Chondrocyte (in vitro differentiated cells): Measurements from ENCODE around the gene SCUBE1. TPM values are rescaled to one million over a fixed set of nuclear protein-coding genes. Genes with fewer than 3 reads are reported as not detected.
A peak's percentile ranks its signal among the peaks of the same experiment; 100 is the strongest.

ENCODE experiments used
- DNase-seq: peaks from one replicate; pipeline ENCODE4 v3.0.0; 2021; ENCODE audit warnings: mixed read lengths, low spot score
- H3K27ac Mint-ChIP-seq: one replicate; pipeline ENCODE4 v1.8.0; 2021; ENCODE audit warnings: mild to moderate bottlenecking, moderate library complexity, mixed read lengths; ENCODE audit not compliant: unreplicated experiment
- H3K27me3 Mint-ChIP-seq: 2 replicates; pipeline ENCODE4 v1.8.0; 2021; ENCODE audit warnings: low read depth, mixed read lengths
- H3K36me3 Mint-ChIP-seq: 2 replicates; pipeline ENCODE4 v1.8.0; 2021; ENCODE audit warnings: low read depth, mixed read lengths
- H3K4me1 Mint-ChIP-seq: 2 replicates; pipeline ENCODE4 v1.8.0; 2021; ENCODE audit warnings: low read depth, mild to moderate bottlenecking, mixed read lengths
- H3K4me3 Mint-ChIP-seq: one replicate; pipeline ENCODE4 v1.8.0; 2021; ENCODE audit warnings: mild to moderate bottlenecking, moderate library complexity, mixed read lengths; ENCODE audit not compliant: unreplicated experiment
- H3K9me3 Mint-ChIP-seq: 2 replicates; pipeline ENCODE4 v1.8.0; 2021; ENCODE audit warnings: low read depth, mixed read lengths
- CTCF ChIP-seq: fragments of 200-600 bp; sonication (generic); IDR thresholded peaks from 2 replicates; pipeline ENCODE4 v1.5.0; 2021; ENCODE audit warnings: antibody characterized with exemption, mild to moderate bottlenecking, moderate library complexity
- total RNA-seq: library from RNA; stranded (reverse); gene quantifications from 3 replicates; pipeline ENCODE4 v1.2.1, GENCODE V29; 2021

SCUBE1 gene
- total RNA-seq, 1 donor from 2014 or later, result 3.2 TPM

DNA sequence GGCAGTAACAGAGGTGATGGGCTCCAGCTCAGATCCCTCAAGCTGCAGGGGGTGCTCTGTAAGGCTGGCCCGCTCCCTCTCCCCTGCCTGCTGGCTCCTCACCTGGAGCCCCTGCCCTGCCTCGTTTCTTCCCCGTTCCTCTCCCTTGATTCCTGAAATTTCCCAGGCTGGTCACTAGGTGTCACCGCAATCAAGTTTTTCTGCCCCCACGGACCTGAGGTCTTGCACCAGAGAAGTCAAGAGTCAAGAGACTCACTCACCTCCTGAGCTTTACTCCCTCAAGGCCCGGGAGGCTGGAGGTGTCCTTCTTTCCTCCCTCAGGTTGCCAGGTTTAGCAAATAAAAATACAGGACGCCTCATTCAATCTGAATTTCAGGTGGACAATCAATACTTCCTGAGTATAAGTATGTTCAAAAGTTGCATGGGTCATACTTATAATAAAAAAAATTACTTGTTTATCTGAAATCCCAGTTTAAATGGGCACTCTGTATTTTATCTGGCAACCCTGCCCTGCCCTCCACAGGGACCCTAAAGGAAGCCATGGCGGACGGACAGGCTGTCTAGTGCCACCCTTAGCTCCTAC lies 69.2 kb downstream of the SCUBE1 start:
- no peaks in the 10 kb centered on the region for H3K9me3 Mint-ChIP-seq
- no peak overlapping the region for H3K27ac Mint-ChIP-seq
- H3K27me3 Mint-ChIP-seq, result peaks cover 34% of the 10 kb centered on the region
- no peak overlapping the region for H3K4me3 Mint-ChIP-seq
- H3K36me3 Mint-ChIP-seq, result no peaks in the 10 kb centered on the region
- peaks cover 9% of the 10 kb centered on the region for H3K4me1 Mint-ChIP-seq
- no peak for DNase-seq
- peak; percentile 90 for TF ChIP-seq CTCF

DNA sequence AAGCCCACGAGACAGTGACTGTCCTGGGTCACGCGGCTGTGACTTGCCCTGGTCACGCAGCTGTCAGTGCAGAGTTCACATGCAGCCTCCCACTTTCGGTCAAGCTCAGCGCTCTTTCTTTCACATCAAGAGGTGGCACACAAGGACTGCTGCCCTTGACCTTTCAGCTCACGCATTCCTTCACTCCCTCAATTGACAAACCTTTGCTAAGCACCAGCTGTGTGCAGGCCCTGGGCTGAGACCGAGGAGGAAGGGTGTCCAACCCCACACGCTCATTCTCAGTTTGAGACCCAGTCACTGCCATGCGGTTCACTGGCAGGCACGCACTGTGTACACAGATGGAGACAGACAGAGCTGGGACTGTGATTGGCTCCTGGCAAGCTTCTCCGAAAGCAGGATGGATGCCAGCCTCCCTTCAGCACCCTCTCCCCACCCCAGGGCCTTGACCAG lies 70.3 kb downstream of the SCUBE1 start:
- no peak overlapping the region for H3K27ac Mint-ChIP-seq
- no peaks in the 10 kb centered on the region for H3K36me3 Mint-ChIP-seq
- H3K27me3 Mint-ChIP-seq, result peaks cover 43% of the 10 kb centered on the region
- TF ChIP-seq CTCF, result no peak
- H3K9me3 Mint-ChIP-seq, result no peaks in the 10 kb centered on the region
- DNase-seq, result no peak
- H3K4me1 Mint-ChIP-seq, result peaks cover 9% of the 10 kb centered on the region
- H3K4me3 Mint-ChIP-seq, result no peak overlapping the region

GRCh38 chr22:43272301-43272700 lies 70.9 kb downstream of the SCUBE1 start:
- Mint-ChIP-seq H3K4me1 (peaks cover 9% of the 10 kb centered on the region), H3K36me3 (no peaks in the 10 kb centered on the region), H3K27me3 (peaks cover 45% of the 10 kb centered on the region), H3K9me3 (no peaks in the 10 kb centered on the region), H3K27ac (no peak overlapping the region), H3K4me3 (no peak overlapping the region)
- DNase-seq, result no peak
- TF ChIP-seq CTCF, result no peak

DNA sequence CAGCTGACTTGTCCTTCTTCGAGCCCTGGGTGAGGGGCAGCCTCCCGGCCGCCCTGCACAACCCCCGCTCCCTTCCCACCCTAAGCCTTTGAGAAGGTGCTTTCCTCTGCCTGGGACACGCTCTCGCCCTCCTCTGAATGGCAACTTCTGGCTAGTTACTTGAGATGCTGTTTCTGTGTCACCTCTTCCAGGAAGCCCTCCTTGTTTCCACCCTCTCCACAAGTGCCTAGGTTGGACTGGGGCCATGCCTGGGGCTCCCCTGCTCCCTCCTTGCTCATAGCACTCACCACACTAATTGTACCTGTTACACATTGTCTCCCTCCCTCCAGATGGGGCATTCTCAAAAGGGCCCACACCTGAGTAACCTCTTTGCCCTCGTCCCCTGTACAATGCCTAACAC lies 72.2 kb downstream of the SCUBE1 start:
- Mint-ChIP-seq H3K4me3 (no peak overlapping the region), H3K27me3 (peaks cover 49% of the 10 kb centered on the region), H3K36me3 (no peaks in the 10 kb centered on the region), H3K27ac (no peak overlapping the region), H3K4me1 (peaks cover 7% of the 10 kb centered on the region), H3K9me3 (no peaks in the 10 kb centered on the region)
- TF ChIP-seq CTCF, result no peak
- DNase-seq, result no peak

DNA sequence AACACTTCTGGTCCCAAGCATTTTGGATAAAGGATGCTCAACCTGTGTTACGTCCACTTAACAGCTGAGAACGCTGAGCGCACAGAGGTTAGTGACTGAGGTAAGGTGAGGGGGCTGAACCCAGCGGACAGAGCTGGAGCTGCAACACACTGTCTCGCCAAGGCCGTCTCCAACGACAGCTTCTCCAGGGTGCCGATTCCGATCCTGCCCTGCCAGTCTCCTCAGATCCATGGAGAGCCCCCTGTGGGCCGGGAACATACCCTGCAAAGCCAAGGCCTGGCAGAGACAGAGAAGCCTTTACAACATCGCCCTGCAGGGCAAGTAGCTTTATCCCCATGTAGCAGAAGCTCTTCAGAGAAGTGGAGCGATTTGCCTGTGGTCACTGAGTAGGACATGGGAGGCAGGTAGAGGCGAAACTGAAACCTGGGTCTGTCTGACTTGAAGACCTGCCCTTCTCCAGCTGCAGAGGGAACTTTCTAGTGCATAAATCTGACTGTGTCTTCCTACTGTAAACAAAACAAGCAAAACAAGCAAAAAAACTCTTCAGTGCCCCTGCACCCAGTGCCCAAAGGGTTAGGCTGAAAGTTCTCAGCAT lies 72.8 kb downstream of the SCUBE1 start:
- Mint-ChIP-seq H3K36me3 (no peaks in the 10 kb centered on the region), H3K4me1 (peaks cover 2% of the 10 kb centered on the region), H3K27me3 (peaks cover 43% of the 10 kb centered on the region), H3K4me3 (no peak overlapping the region), H3K27ac (no peak overlapping the region), H3K9me3 (no peaks in the 10 kb centered on the region)
- DNase-seq, result no peak
- TF ChIP-seq CTCF, result peak; percentile 63
